Esophagus (tissue), 2 donors: Measurements from ENCODE around the gene DKK2. TPM values are rescaled to one million over a fixed set of nuclear protein-coding genes. Genes with fewer than 3 reads are reported as not detected.

Experiments
- H3K27ac ChIP-seq, 2 donors: one replicate each; pipeline ENCODE4 v1.5.1; 2013; ENCODE audit warnings: low read depth in 2 of 2, mild to moderate bottlenecking in 2 of 2, inconsistent platforms in 1 of 2, low read length in 1 of 2, moderate library complexity in 1 of 2
- H3K27me3 ChIP-seq, 2 donors: one replicate each; pipeline ENCODE4 v1.6.1; 2013; ENCODE audit warnings: low read length in 2 of 2, control low read depth in 1 of 2, mild to moderate bottlenecking in 1 of 2; ENCODE audit not compliant: insufficient read depth in 2 of 2, control insufficient read depth in 1 of 2
- H3K36me3 ChIP-seq, 2 donors: one replicate each; pipeline ENCODE4 v1.6.1; 2013; ENCODE audit warnings: low read length in 1 of 2; ENCODE audit not compliant: control insufficient read depth in 2 of 2, insufficient read depth in 2 of 2
- H3K4me1 ChIP-seq, 2 donors: one replicate each; pipeline ENCODE4 v1.6.1; 2013; ENCODE audit warnings: low read length in 1 of 2; ENCODE audit not compliant: control insufficient read depth in 2 of 2, insufficient read depth in 2 of 2
- H3K4me3 ChIP-seq, 2 donors: one replicate each; pipeline ENCODE4 v1.5.1; 2013; ENCODE audit warnings: low read length in 2 of 2, mild to moderate bottlenecking in 2 of 2, low read depth in 1 of 2, moderate library complexity in 1 of 2
- H3K9me3 ChIP-seq, 2 donors: one replicate each; pipeline ENCODE4 v1.6.1; 2013; ENCODE audit warnings: mild to moderate bottlenecking in 2 of 2, low read depth in 1 of 2, low read length in 1 of 2, moderate library complexity in 1 of 2; ENCODE audit not compliant: control insufficient read depth in 2 of 2, insufficient read depth in 1 of 2
- WGBS, 2 donors: extraction: QIAGEN DNeasy Blood & Tissue Kit; methylation state at CpG; one replicate each; pipeline ENCODE4 v1.1.7; 2013; 5-methylcytosine and 5-hydroxymethylcytosine counted together
- polyA plus RNA-seq, 2 donors: library from polyadenylated mRNA; stranded (reverse); fragments of 200-250 nt; gene quantifications; one replicate each; pipeline ENCODE4 v1.2.3, GENCODE V29; 2013
- donor health status: healthy with polysubstance abuse.
- donor health status: Bipolar disorder and iron deficiency.

The DKK2 gene
- polyA plus RNA-seq, 2 donors, result 0.04 to 0.08 TPM

DNA sequence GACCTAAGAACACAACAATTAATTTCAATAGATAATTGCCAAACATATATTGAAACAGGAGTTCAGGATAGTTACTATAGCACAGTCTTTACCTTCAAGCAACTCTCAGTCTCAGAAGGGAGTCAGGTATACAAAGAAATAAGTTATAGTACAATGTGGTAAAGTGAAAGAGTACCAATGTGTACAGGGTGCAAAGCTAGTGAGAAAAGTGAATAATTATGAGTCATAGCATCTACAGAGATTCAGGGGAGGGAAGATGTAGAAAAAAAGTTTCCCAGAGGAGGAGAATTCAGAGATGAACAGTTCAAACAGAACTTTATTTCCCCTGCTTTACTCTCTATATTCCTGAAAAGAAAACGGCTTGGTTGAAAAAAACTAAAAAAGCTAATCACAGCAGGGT is 22.7 kb upstream of the DKK2 start:
- Histone ChIP-seq H3K4me1 (no peaks in the 10 kb centered on the region), H3K4me3 (no peak overlapping the region), H3K27ac (no peak overlapping the region), H3K36me3 (no peaks in the 10 kb centered on the region), H3K27me3 (no peaks in the 10 kb centered on the region), H3K9me3 (no peaks in the 10 kb centered on the region)
- 59 to 71% methylated on average over 1 of the region's 1 CpG for WGBS, 2 donors

DNA sequence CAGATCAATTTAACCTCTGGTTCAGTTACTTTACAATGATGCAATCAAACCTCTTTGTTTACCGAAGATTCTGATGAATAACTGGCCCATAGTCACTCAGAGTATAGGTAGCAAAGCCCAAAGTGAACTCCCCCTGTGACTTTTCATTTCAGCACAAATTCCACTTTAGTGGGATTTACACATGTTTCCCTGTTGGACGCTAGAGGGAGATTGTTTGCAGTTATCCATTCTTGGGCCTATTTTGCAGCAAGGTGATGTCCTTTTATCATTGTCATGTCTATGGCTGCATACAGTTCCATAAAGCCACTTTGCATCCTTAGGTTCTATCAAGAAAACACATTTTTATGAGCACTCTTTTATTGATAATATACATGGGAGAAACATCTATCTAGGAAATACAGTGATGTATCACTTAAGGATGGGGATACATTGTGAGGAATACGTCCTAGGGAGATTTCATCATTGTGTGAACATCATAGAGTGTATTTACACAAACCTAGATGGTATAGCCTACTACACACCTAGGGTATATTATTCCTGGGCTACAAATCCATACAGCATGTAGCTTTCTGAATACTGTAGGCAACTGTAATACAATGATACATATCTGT is 14.5 kb upstream of the DKK2 start:
- Histone ChIP-seq H3K4me1 (no peaks in the 10 kb centered on the region), H3K9me3 (no peaks in the 10 kb centered on the region), H3K36me3 (no peaks in the 10 kb centered on the region), H3K4me3 (no peak overlapping the region), H3K27ac (no peak overlapping the region), H3K27me3 (no peaks in the 10 kb centered on the region)
- 54 to 61% methylated on average over 3 of the region's 3 CpGs for WGBS, 2 donors

DNA sequence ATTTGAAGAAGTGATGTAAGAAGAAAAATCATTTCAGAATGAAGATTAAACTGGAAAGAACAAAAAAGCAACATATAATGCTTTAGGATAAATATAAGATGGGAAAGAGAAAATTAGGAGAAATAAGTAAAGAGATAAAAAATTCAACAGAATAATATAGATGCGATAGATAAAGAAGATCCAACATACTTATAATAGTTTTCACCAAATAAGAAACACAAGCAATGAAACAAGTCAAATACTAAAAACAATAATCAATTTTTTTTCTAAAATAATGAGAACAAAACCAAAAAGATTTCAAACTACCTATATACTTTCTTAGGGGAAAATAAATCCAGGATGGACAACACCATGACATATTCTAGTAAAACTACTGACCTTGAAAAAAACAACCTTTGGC is 10.1 kb upstream of the DKK2 start:
- Histone ChIP-seq H3K9me3 (no peaks in the 10 kb centered on the region), H3K27me3 (no peaks in the 10 kb centered on the region)
- WGBS, 2 donors, result 88 to 95% methylated on average over 1 of the region's 1 CpG

DNA sequence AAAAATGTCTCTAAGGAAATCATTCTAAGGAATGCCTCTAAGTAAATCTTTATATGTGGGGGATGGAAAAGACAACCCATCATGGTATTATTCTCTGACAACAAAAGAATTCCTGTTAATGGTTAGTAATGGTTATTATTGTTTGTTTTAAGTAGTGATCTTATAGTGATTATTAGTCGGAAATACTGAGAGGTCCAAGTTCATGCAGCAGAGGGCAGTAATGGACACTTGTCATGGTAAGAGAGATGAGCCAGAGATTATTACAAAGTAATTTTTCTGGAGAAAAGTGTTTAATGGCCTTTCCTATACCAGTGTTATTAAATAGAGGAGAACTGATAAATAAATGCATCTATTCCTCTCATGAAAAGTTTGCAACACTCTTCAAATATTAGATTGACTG is 8.1 kb upstream of the DKK2 start:
- no peaks in the 10 kb centered on the region for H3K36me3 ChIP-seq
- H3K9me3 ChIP-seq, result no peaks in the 10 kb centered on the region
- no peak overlapping the region for H3K4me3 ChIP-seq
- H3K4me1 ChIP-seq, result no peaks in the 10 kb centered on the region
- H3K27me3 ChIP-seq, result no peaks in the 10 kb centered on the region
- no peak overlapping the region for H3K27ac ChIP-seq
- 51 to 52% methylated on average over 1 of the region's 1 CpG for WGBS, 2 donors

More for the DNA sequence above, 10.1 kb upstream of the DKK2 start:
- Histone ChIP-seq H3K4me1 (no peaks in the 10 kb centered on the region), H3K27ac (no peak overlapping the region), H3K4me3 (no peak overlapping the region), H3K36me3 (no peaks in the 10 kb centered on the region)

DNA sequence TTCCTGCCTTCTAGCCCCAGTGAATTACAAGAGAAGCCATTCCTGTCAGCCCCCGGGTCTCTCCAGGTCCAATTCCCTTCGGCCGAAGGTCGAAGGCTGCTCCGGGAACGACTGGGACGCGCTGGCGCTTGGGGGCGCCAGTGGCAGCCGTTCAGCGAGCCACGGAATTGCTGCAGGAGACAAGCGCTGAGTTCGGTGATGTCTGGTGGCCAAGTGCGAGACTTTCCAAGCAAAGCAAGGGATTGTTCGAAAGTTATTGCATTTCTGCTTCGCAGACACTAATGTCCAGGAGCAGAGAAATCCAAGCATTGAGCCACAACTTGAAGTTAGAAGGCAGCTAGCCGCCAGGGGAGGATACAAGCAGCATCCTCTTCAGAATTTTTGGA is 1.1 kb upstream of the DKK2 start:
- H3K4me1 ChIP-seq, result peaks cover 6% of the 10 kb centered on the region in 2 donors
- H3K36me3 ChIP-seq, result no peaks in the 10 kb centered on the region
- H3K9me3 ChIP-seq, result peaks cover 0 to 6% of the 10 kb centered on the region in 2 donors
- H3K27ac ChIP-seq, result no peak overlapping the region
- H3K27me3 ChIP-seq, result peaks cover 0 to 12% of the 10 kb centered on the region in 2 donors
- H3K4me3 ChIP-seq, result no peak overlapping the region
- WGBS, 2 donors, result 3% methylated on average over 19 of the region's 19 CpGs

DNA sequence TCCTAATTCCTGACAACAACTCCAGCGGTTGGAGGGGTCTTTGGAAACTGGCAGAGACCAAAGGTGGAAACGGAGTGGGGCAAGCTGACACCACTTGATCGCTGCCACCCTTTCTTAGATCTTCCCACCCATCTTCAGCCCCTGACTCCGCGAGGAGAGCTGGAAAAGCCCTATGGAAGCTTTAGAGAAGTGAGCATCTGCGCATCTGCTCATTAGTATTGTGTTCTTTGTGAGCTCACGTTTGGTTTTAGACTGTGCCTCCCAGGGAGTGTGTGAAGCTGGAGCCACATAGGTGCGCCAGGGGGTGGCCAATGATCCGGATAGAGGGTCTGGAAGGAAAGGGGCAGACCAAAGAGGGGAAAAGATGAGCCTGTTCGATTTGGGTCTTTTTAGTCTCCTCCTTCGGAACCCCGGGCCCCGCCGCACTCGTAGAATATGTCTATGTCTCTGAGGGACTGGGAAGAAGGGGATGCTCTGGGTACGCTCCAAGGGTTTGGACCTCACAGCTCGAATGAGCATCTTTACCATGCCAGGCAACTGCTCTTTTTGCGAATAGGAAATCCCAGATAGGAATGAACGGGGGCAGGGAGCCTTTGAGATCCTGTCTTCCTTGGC is 578 bp upstream of the DKK2 start:
- Histone ChIP-seq H3K27ac (no peak overlapping the region), H3K27me3 (peaks cover 0 to 12% of the 10 kb centered on the region in 2 donors), H3K9me3 (peaks cover 0 to 6% of the 10 kb centered on the region in 2 donors), H3K4me1 (peaks cover 6% of the 10 kb centered on the region in 2 donors), H3K36me3 (no peaks in the 10 kb centered on the region), H3K4me3 (peak overlapping the region in 1 of 2 donors; percentile 45)
- WGBS, 2 donors, result 4 to 5% methylated on average over 19 of the region's 19 CpGs

DNA sequence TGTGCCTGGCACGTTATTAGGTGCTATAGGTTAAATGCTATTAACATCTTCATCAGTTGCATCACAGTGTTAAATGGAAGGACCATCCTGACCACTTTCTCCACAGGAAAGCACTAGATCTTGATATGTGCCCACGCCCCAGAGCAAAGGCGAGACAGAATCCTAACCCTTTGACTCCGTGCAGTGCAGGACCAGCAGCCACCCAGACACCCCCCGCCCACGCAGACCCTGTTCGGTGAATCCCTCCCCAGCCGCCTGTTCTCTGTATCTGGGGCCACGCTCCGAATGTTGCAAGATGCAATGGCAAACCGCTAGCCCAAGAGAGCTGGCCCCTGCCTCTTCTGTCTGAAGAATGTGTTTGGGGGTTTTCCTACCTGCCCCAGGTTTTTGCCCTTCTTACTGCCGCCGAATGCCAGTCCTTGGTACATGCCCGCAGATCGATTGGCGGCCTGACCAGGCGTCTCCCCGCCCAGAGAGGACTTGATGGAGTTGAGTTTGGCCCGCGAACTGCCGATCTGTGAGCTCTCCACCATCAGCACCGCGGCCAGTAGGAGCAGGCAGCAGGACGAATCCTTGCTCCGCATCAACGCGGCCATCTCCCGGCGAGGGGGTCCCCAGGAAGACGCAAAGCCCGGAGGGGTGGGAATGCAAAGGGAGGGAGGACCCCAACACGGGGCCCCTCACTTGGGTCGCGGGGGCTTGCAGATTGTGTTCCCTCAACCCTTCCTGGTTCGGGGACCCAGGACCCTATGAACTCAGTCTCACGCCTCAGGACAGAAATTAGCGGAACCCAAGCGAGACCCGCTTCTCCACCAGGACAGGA is 906 bp downstream of the DKK2 start:
- H3K4me1 ChIP-seq, result peaks cover 6% of the 10 kb centered on the region in 2 donors
- no peak overlapping the region for H3K27ac ChIP-seq
- H3K27me3 ChIP-seq, result peaks cover 0 to 12% of the 10 kb centered on the region in 2 donors
- no peaks in the 10 kb centered on the region for H3K36me3 ChIP-seq
- 3 to 4% methylated on average over 37 to 39 of the region's 39 CpGs for WGBS, 2 donors
- H3K9me3 ChIP-seq, result peaks cover 0 to 6% of the 10 kb centered on the region in 2 donors
- H3K4me3 ChIP-seq, result peak overlapping the region in 1 of 2 donors; percentile 45

DNA sequence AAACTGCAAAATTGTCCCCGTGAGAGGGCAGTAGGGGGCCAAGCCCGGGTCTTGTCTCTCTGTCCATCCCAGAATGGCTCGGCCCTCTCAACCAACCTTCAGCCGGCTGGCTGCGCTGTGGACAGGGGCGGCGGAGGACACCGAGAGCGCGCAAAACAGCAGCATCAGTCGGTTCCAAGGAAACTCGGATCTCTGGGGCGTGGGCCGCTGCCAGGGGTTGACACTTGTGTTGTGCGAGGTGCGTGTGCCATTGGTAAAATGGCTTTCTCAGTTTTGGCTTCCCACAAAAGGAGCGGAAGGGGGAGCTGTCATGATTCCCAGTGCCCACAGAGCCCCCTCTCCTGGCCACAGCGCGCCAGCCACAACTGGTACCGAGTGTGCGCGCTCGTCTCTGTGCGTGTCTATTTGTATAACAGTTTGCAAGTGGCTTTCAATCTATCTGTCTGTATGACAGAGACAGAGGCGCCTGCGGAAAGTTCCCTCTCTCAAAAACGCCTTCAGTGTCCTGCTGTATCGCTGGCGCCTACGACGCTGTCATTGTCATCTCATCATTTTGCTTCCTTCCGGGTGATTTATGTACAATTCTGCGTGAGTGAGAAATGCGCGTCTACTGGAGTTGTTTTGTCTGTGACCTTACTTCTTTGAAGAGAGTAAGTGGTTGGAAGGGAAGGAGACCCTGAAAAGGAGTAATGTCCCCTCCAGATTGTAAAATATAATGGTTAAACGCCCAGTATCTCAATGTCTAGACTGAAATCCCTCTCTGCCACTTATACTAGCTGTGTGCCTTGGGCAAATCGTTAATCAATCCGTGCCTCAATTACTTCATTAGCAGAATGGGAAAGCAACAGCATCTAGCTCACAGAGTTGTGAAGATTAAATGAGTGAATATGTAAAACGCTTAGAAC is 1.8 kb downstream of the DKK2 start:
- Histone ChIP-seq H3K27me3 (peaks cover 0 to 12% of the 10 kb centered on the region in 2 donors), H3K4me3 (no peak overlapping the region)
- 4 to 5% methylated on average over 39 of the region's 39 CpGs for WGBS, 2 donors

DNA sequence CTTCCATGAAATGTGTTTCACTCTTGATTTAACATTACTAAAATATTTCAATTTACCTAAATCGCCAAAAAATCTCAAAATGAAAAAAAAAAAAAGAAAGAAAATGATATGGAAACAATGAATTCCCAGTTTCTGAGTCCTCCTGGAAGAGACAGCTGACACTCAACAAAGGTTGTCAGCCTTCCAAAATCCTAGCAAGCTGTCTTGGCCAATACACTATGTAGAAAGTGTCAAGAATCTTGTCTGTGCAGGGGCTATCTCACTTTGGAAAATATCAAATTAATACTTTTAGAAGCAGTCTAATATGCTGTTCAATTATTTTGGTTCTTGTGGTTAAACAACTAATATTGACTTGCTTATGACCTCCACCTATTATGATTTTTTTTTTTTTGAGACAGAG is 8.7 kb downstream of the DKK2 start:
- H3K27ac ChIP-seq, result no peak overlapping the region
- 82 to 88% methylated on average over 1 of the region's 1 CpG for WGBS, 2 donors

More for the DNA sequence above, 1.8 kb downstream of the DKK2 start:
- Histone ChIP-seq H3K9me3 (peaks cover 0 to 6% of the 10 kb centered on the region in 2 donors), H3K4me1 (peaks cover 6% of the 10 kb centered on the region in 2 donors), H3K27ac (no peak overlapping the region), H3K36me3 (no peaks in the 10 kb centered on the region)

More for the DNA sequence above, 8.7 kb downstream of the DKK2 start:
- no peaks in the 10 kb centered on the region for H3K9me3 ChIP-seq
- no peaks in the 10 kb centered on the region for H3K36me3 ChIP-seq
- H3K4me3 ChIP-seq, result no peak overlapping the region
- no peaks in the 10 kb centered on the region for H3K4me1 ChIP-seq
- no peaks in the 10 kb centered on the region for H3K27me3 ChIP-seq
